HAP-1 (cell line): ENCODE data around the gene DLEC1.

ENCODE experiments used
- DNase-seq, 2 experiments: peaks; one replicate each; pipeline ENCODE4 v3.0.0-alpha.2; 2016 to 2020; ENCODE audit warnings: low spot score in 2 of 2
- H3K27me3 ChIP-seq: fragments of 250-450 bp; sonication (Bioruptor Pico); 2 replicates; pipeline ENCODE4 v1.5.1; 2020; ENCODE audit warnings: low read depth, mild to moderate bottlenecking, moderate library complexity
- H3K36me3 ChIP-seq: fragments of 250-450 bp; sonication (Bioruptor Pico); replicated peaks from 2 replicates; pipeline ENCODE4 v1.5.1; 2020; ENCODE audit warnings: mild to moderate bottlenecking
- H3K4me1 ChIP-seq: fragments of 250-450 bp; sonication (Bioruptor Pico); 2 replicates; pipeline ENCODE4 v1.5.1; 2020; ENCODE audit warnings: mild to moderate bottlenecking
- H3K4me3 ChIP-seq: fragments of 250-450 bp; sonication (Bioruptor Pico); 2 replicates; pipeline ENCODE4 v1.5.1; 2020; ENCODE audit warnings: mild to moderate bottlenecking, moderate library complexity
- H3K9me3 ChIP-seq: fragments of 250-450 bp; sonication (Bioruptor Pico); 2 replicates; pipeline ENCODE4 v1.5.1; 2020; ENCODE audit warnings: mild to moderate bottlenecking, moderate library complexity
- in situ Hi-C: fragments of 300-500 bp; cut with MboI; formaldehyde crosslinking; loops from 3 replicates; pipeline ENCODE4 v1.14.3; 2020; ENCODE audit warnings: low sequenced_read_pairs, inconsistent platforms, mixed read lengths

The DLEC1 gene

DNA sequence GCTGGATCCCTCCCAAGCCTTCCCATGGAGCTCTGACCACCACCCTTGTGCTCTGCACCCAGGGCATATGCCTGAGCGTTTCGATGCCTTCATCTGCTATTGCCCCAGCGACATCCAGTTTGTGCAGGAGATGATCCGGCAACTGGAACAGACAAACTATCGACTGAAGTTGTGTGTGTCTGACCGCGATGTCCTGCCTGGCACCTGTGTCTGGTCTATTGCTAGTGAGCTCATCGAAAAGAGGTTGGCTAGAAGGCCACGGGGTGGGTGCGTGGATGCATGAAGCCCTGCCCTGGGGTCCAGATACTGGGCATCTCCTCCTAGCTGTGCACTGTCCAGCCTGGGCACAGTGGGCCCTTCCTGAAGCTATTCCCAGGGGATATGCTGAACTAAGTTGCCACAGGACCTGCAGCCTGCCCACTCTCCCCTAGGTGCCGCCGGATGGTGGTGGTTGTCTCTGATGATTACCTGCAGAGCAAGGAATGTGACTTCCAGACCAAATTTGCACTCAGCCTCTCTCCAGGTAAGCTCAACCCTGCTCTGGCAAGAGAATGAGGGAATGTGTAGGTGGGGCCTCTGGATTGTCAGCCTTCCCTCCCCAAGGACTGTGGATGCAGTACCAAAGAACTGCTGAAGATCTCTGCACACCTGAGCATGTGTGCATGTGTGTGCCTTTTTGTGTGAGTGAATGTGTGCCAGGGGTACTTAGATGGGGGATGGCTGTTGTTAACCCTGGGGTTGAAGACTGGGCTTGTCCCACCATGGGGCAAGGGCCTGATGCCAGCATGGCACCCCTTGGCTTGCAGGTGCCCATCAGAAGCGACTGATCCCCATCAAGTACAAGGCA lies 101.5 kb downstream of the DLEC1 start:
- H3K27me3 ChIP-seq, result no peaks in the 10 kb centered on the region
- H3K4me1 ChIP-seq, result peaks cover 23% of the 10 kb centered on the region
- no peak overlapping the region for H3K4me3 ChIP-seq
- peaks cover 11% of the 10 kb centered on the region for H3K36me3 ChIP-seq
- DNase-seq, result no peak
- in situ Hi-C loops, result no loop called here
- no peaks in the 10 kb centered on the region for H3K9me3 ChIP-seq

GRCh38 chr3:38141173-38141951 lies 102.4 kb downstream of the DLEC1 start:
- in situ Hi-C loops, result no loop called here
- H3K4me1 ChIP-seq, result peaks cover 19% of the 10 kb centered on the region
- H3K36me3 ChIP-seq, result peaks cover 11% of the 10 kb centered on the region
- H3K27me3 ChIP-seq, result no peaks in the 10 kb centered on the region
- no peak for DNase-seq
- no peak overlapping the region for H3K4me3 ChIP-seq
- H3K9me3 ChIP-seq, result peaks cover 2% of the 10 kb centered on the region; the same call in 1 of the 2 replicates

DNA sequence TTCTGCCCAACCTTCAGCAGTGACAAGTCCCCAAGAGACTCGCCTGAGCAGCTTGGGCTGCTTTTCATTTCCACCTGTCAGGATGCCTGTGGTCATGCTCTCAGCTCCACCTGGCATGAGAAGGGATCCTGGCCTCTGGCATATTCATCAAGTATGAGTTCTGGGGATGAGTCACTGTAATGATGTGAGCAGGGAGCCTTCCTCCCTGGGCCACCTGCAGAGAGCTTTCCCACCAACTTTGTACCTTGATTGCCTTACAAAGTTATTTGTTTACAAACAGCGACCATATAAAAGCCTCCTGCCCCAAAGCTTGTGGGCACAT lies 102.9 kb downstream of the DLEC1 start:
- Histone ChIP-seq H3K4me3 (no peak overlapping the region), H3K27me3 (no peaks in the 10 kb centered on the region), H3K36me3 (peaks cover 11% of the 10 kb centered on the region), H3K4me1 (peaks cover 19% of the 10 kb centered on the region), H3K9me3 (peaks cover 3% of the 10 kb centered on the region; the same call in 1 of the 2 replicates)
- in situ Hi-C loops, result no loop called here
- DNase-seq, result no peak

DNA sequence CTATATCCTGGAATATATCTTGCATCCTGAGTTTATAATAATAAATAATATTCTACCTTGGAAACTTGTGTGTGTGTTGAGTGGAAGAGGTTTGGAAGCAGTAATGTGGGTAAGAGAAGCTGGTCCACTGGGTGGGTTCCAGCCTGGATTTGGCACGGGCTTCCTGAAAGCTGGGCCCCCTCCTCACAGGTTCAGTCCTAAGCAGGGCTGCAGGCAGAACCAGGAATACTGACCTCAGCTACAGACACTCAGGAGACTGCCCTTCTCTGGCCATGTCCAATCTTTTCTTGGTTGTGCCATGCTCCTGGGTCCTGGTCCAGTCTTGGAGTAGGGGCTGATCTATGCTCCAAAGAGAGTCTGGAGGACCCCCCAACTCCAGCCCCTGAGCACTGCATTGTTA lies 104.0 kb downstream of the DLEC1 start:
- in situ Hi-C loops, result no loop called here
- Histone ChIP-seq H3K4me3 (no peak overlapping the region), H3K9me3 (peaks cover 3% of the 10 kb centered on the region; the same call in 1 of the 2 replicates), H3K36me3 (peaks cover 11% of the 10 kb centered on the region), H3K27me3 (no peaks in the 10 kb centered on the region), H3K4me1 (peaks cover 13% of the 10 kb centered on the region)
- DNase-seq, result no peak

GRCh38 chr3:38143511-38143910 lies 104.5 kb downstream of the DLEC1 start:
- Histone ChIP-seq H3K36me3 (peaks cover 11% of the 10 kb centered on the region), H3K4me3 (no peak overlapping the region), H3K4me1 (peaks cover 8% of the 10 kb centered on the region), H3K9me3 (peaks cover 3% of the 10 kb centered on the region; the same call in 1 of the 2 replicates), H3K27me3 (no peaks in the 10 kb centered on the region)
- no peak for DNase-seq
- in situ Hi-C loops, result no loop called here

DNA sequence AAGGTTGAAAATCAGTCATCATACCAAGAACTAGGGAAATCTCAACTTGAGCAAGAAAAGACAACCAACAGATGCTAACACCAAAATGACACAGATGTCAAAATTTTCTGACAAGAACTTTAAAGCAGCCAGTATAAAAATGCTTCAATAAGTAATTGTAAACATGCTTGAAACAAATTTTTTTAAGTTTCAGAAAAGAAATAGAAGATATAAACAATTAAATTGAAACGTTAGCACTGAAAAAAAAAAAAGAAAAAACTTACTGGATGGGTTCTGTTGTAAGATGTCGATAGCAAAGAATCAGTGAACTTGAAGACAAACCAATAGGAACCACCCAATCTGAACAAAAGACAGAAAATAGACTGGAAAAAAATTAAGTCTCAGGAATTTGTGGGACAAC lies 107.5 kb downstream of the DLEC1 start:
- H3K4me1 ChIP-seq, result no peaks in the 10 kb centered on the region
- in situ Hi-C loops, result no loop called here
- H3K4me3 ChIP-seq, result no peak overlapping the region
- peaks cover under 1% of the 10 kb centered on the region for H3K36me3 ChIP-seq
- no peak for DNase-seq
- H3K27me3 ChIP-seq, result no peaks in the 10 kb centered on the region
- H3K9me3 ChIP-seq, result peaks cover 3% of the 10 kb centered on the region; the same call in 1 of the 2 replicates

- Histone ChIP-seq H3K4me3 (no peak overlapping the region), H3K9me3 (peaks cover 3% of the 10 kb centered on the region; the same call in 1 of the 2 replicates), H3K36me3 (no peaks in the 10 kb centered on the region), H3K27me3 (no peaks in the 10 kb centered on the region), H3K4me1 (no peaks in the 10 kb centered on the region)
- DNase-seq, result no peak
- in situ Hi-C loops, result no loop called here
Observed at GRCh38 chr3:38147421-38147820, 108.4 kb downstream of the DLEC1 start.

- Histone ChIP-seq H3K4me1 (no peaks in the 10 kb centered on the region), H3K9me3 (peaks cover 3% of the 10 kb centered on the region; the same call in 1 of the 2 replicates), H3K27me3 (no peaks in the 10 kb centered on the region), H3K4me3 (no peak overlapping the region), H3K36me3 (no peaks in the 10 kb centered on the region)
- in situ Hi-C loops, result no loop called here
- DNase-seq, result no peak
Observed at GRCh38 chr3:38148311-38148882, 109.4 kb downstream of the DLEC1 start.

DNA sequence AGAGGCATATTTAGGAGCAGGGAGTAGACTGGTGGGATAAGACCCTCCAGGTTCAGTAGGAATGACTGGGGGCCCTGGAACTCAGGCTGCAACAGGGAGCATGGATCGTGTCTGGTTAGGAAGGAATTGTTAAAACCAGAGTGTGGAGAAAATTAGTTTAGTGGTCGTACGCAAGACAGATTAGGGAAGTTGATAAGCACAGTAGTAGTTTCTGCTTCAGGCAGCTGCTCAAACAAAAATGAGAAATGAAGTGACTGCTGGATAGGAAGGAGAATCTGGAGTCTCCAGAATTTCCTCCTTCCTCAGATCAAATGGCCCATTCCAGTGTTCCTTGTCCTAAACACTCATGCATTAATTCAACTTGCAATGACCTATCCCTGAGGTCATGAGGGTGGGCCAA lies 110.7 kb downstream of the DLEC1 start:
- H3K9me3 ChIP-seq, result peaks cover 3% of the 10 kb centered on the region; the same call in 1 of the 2 replicates
- in situ Hi-C loops, result no loop called here
- no peaks in the 10 kb centered on the region for H3K36me3 ChIP-seq
- H3K4me1 ChIP-seq, result no peaks in the 10 kb centered on the region
- no peak overlapping the region for H3K4me3 ChIP-seq
- no peaks in the 10 kb centered on the region for H3K27me3 ChIP-seq
- no peak for DNase-seq

DNA sequence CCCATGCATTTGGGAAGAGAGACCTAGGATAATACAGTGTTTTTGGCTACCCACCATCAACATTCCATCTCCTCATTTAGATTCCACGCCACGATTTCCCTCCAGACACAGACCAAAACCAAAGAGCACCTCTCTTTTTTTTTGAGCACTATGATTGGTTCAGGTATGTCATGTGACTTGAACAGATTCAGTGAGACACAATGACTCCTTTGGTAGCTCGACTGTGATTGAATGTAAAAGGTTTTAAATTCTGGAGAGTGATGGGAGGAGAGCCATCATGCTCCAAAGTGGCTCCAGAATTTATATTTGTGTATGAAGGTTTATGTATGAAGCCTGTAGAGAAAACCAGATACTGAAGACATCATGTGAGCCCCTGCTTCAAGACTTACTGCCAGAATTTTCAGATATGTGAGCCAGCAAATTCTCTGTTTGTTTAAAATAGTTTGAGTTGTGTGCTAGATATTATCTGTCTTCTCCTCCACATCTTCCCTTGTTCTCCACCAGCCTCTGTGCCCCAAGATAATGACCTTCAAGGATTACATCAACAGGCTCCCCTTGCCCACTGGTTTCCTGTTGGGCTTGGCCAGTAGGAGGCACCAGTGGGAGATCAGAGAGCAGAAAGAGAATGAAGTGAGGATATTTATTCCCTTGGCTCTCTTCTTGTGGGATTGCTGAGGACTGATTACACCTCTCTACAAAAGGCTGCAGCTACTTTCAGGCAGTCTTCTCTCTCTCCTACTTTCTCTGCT lies 111.9 kb downstream of the DLEC1 start:
- no peak overlapping the region for H3K4me3 ChIP-seq
- H3K36me3 ChIP-seq, result no peaks in the 10 kb centered on the region
- H3K4me1 ChIP-seq, result no peaks in the 10 kb centered on the region
- no peak for DNase-seq
- H3K27me3 ChIP-seq, result no peaks in the 10 kb centered on the region
- H3K9me3 ChIP-seq, result peaks cover 3% of the 10 kb centered on the region; the same call in 1 of the 2 replicates
- in situ Hi-C loops, result no loop called here

DNA sequence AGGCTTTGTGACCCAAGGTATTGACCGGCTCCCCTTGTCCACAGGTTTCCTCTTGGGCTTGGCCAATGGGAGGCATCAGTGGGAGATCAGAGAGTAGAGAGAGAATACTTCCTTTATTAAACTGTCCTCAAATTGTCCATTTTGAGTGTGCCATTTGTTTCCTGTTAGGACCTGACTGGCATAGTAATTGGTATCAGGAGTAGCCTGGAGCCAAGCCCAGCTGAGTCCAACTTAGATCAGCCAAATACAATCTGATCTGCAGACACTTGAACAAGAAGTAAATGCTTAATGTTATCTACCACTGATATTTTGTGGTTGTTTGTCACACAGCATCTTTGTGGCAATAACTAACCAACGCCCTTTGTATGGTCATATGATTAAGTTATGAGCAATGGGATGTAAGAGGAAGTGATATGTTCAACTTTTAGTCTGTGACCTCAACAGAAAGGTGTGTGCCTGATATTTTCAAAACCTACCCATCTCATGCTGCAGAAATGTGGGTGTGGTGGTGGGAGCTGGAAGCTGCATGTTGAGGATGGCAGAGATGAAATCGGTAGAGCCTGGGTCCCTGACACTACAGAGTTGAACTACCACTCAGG lies 112.8 kb downstream of the DLEC1 start:
- no peak overlapping the region for H3K4me3 ChIP-seq
- no peaks in the 10 kb centered on the region; the same call in 1 of the 2 replicates for H3K9me3 ChIP-seq
- H3K4me1 ChIP-seq, result no peaks in the 10 kb centered on the region
- in situ Hi-C loops, result no loop called here
- no peak for DNase-seq
- no peaks in the 10 kb centered on the region for H3K27me3 ChIP-seq
- H3K36me3 ChIP-seq, result no peaks in the 10 kb centered on the region

DNA sequence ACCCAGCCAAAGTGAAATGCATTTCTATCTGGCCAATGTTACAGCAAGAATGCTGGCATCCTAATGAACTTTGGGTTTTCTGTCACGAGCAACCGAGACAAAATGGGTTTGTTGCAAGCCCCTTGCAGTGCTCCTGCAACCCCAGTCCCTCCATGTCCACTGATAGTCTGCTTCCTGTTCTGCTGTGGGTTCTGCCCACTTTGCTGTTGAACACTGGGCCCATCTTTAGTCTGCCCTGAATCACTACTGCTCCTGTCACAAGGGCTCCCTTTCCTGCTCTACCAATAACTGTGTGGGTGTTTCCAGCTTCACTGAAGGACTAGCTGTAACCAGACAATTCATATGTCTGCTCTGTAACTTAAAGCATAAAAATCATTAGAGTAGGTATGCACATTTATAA lies 113.6 kb downstream of the DLEC1 start:
- no peaks in the 10 kb centered on the region for H3K36me3 ChIP-seq
- in situ Hi-C loops, result no loop called here
- no peaks in the 10 kb centered on the region for H3K9me3 ChIP-seq
- DNase-seq, result no peak
- no peak overlapping the region for H3K4me3 ChIP-seq
- H3K27me3 ChIP-seq, result no peaks in the 10 kb centered on the region
- H3K4me1 ChIP-seq, result no peaks in the 10 kb centered on the region

- Histone ChIP-seq H3K36me3 (no peaks in the 10 kb centered on the region), H3K9me3 (no peaks in the 10 kb centered on the region), H3K27me3 (no peaks in the 10 kb centered on the region), H3K4me1 (no peaks in the 10 kb centered on the region), H3K4me3 (no peak overlapping the region)
- DNase-seq, result no peak
- in situ Hi-C loops, result no loop called here
Observed at GRCh38 chr3:38153221-38153620, 114.2 kb downstream of the DLEC1 start.
